ENCODE measurements around the gene MRAS. TPM values are rescaled to one million over a fixed set of nuclear protein-coding genes. Genes with fewer than 3 reads are reported as not detected.
"Not testable (repeated sequence)": the region's sequence is repeated elsewhere in the genome, so short reads cannot be mapped to it uniquely, and the experiment has no call there.

The MRAS gene
- total and polyA plus RNA-seq, 2 experiments from 2014 or later: 16.5 to 17.9 TPM

DNA sequence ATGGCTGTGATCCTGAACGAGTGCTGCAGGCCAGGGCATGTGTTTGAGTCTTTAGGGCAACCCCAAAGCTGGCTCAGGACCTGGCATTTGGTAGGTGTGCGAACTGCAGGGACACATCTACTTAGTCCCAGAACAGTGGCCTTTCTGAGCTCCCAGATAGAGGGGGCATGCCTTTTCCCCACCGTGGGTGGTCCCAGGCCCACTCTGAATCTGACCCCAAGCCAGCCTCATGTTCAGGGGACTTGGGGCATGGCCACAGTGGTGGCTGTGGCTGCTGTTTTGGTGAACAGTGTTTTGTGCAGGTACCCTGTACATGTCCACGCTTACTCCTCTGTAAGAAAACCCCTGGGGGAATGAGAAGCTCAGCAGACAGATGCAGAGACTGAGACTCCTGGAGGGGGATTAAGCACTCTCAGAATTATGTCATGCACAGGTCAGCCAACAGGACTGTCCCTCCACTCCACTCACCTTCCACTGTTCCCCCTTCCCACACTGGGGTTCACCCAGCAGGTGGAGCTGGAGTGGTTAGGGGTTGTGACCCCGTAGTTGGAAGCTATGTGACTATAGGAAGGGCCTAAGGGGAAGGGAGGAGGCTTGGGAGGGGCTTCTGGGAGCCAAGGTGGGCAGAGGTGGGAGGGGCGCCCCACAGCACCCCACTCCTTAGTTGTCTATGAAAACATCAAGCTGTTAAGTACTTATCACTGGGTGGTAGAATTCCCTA, 102.5 kb downstream of the MRAS start:
- no peaks in the 10 kb centered on the region for H4K20me1 ChIP-seq (ENCODE audit: insufficient read depth, poor library complexity, severe bottlenecking)
- H3K36me3 ChIP-seq (replicated peaks; ENCODE audit: insufficient read depth, low read depth): no peaks in the 10 kb centered on the region
- no peak overlapping the region for H2AFZ ChIP-seq
- no peaks in the 10 kb centered on the region for H3K79me2 ChIP-seq
- no peak overlapping the region for H3K4me2 ChIP-seq
- no peaks in the 10 kb centered on the region for H3K9me2 ChIP-seq (replicated peaks; ENCODE audit: insufficient read depth)
- no peaks in the 10 kb centered on the region for H3K4me1 ChIP-seq (ENCODE audit: insufficient read depth)
- WGBS (ENCODE audit: low lambda C conversion rate, missing lambda C conversion rate): 76% methylated on average over 5 of the region's 6 CpGs
- H3K4me3 ChIP-seq: no peak overlapping the region
- no peak for DNase-seq (ENCODE audit: low spot score)
- no peaks in the 10 kb centered on the region for H3K9me3 ChIP-seq (ENCODE audit: low read depth)
- no peaks in the 10 kb centered on the region for H3K27me3 ChIP-seq
- H3K27ac ChIP-seq: no peak overlapping the region
- TF ChIP-seq EZH2phosphoT487 (IDR thresholded peaks at IDR 0.05; ENCODE audit: low read depth, severe bottlenecking, unreplicated experiment) (no peak), CTCF (IDR thresholded peaks at IDR 0.05; ENCODE audit: poor library complexity) (no peak), EZH2 (IDR thresholded peaks at IDR 0.05; ENCODE audit: borderline replicate concordance) (no peak)

DNA sequence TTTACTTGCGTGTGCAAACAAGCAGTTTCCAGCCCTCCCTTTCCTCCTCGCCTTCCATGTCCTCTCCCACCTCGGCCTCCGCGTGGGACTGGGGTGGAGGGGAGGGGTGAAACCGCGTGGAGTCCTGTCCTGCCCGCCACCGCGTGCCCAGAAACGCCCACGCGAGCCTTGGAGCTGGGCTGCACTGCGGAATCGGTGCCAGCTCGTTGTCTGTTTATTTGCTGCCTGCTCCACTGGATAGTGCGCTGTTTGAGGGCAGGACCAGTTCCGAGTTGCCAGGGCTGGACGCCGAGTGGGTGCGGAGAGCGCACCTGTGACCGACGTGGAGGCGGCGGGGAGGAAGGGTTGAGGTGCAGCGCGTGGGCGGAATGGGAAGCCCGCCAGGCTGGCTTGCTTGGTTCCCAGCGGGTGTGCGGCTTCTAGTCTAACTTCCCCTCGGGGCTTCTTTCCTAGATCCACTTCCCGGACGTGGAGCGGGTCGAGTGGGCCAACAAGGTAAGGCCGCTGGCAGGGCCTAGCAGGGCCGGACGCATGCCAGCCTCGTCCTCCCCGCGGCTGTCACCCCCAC, 103.3 kb downstream of the MRAS start:
- no peak overlapping the region for H3K27ac ChIP-seq

GRCh38 chr3:138452436-138452835, 104.1 kb downstream of the MRAS start:
- no peak for DNase-seq (ENCODE audit: low spot score)
- Histone ChIP-seq H3K4me3 (no peak overlapping the region), H3K79me2 (no peaks in the 10 kb centered on the region), H3K4me2 (no peak overlapping the region), H2AFZ (no peak overlapping the region), H3K9me2 (replicated peaks; ENCODE audit: insufficient read depth) (no peaks in the 10 kb centered on the region), H3K36me3 (replicated peaks; ENCODE audit: insufficient read depth, low read depth) (no peaks in the 10 kb centered on the region), H3K9me3 (ENCODE audit: low read depth) (no peaks in the 10 kb centered on the region), H3K27ac (no peak overlapping the region), H3K4me1 (ENCODE audit: insufficient read depth) (no peaks in the 10 kb centered on the region), H4K20me1 (ENCODE audit: insufficient read depth, poor library complexity, severe bottlenecking) (no peaks in the 10 kb centered on the region), H3K27me3 (no peaks in the 10 kb centered on the region)
- no peak for TF ChIP-seq EZH2phosphoT487 (IDR thresholded peaks at IDR 0.05; ENCODE audit: low read depth, severe bottlenecking, unreplicated experiment)
- TF ChIP-seq CTCF (IDR thresholded peaks at IDR 0.05; ENCODE audit: poor library complexity): no peak
- TF ChIP-seq EZH2 (IDR thresholded peaks at IDR 0.05; ENCODE audit: borderline replicate concordance): no peak
- WGBS (ENCODE audit: low lambda C conversion rate, missing lambda C conversion rate): 79% methylated on average over 6 of the region's 6 CpGs

More for the DNA sequence above, 103.3 kb downstream of the MRAS start:
- Histone ChIP-seq H3K9me3 (ENCODE audit: low read depth) (no peaks in the 10 kb centered on the region), H3K4me1 (ENCODE audit: insufficient read depth) (no peaks in the 10 kb centered on the region), H3K9me2 (replicated peaks; ENCODE audit: insufficient read depth) (no peaks in the 10 kb centered on the region), H3K4me3 (no peak overlapping the region), H3K79me2 (no peaks in the 10 kb centered on the region), H3K36me3 (replicated peaks; ENCODE audit: insufficient read depth, low read depth) (no peaks in the 10 kb centered on the region), H3K4me2 (no peak overlapping the region), H4K20me1 (ENCODE audit: insufficient read depth, poor library complexity, severe bottlenecking) (no peaks in the 10 kb centered on the region), H2AFZ (no peak overlapping the region), H3K27me3 (no peaks in the 10 kb centered on the region)
- TF ChIP-seq EZH2 (IDR thresholded peaks at IDR 0.05; ENCODE audit: borderline replicate concordance): no peak
- TF ChIP-seq CTCF (IDR thresholded peaks at IDR 0.05; ENCODE audit: poor library complexity): no peak
- TF ChIP-seq EZH2phosphoT487 (IDR thresholded peaks at IDR 0.05; ENCODE audit: low read depth, severe bottlenecking, unreplicated experiment): no peak
- no peak for DNase-seq (ENCODE audit: low spot score)
- WGBS (ENCODE audit: low lambda C conversion rate, missing lambda C conversion rate): 92% methylated on average over 43 of the region's 43 CpGs

DNA sequence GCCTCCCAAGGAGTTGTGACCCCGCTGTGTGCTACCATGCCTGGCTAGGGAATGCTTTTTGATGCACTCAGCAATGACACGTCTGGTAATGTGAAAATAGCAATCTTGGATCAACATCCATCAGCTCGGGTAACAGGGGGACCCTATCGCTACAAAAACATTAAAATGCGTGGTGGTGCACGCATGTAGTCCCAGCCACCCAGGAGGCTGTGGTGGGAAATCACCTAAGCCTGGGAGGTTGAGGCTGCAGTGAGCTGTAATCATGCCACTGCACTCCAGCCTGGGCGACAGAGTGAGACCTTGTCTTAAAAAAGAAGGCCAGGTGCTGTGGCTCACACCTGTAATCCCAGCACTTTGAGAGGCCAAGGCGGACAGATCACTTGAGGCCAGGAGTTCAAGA, 105.6 kb downstream of the MRAS start:
- H3K9me2 ChIP-seq (replicated peaks; ENCODE audit: insufficient read depth); H3K4me2 ChIP-seq; H3K79me2 ChIP-seq; H4K20me1 ChIP-seq (ENCODE audit: insufficient read depth, poor library complexity, severe bottlenecking); H3K27ac ChIP-seq; H3K36me3 ChIP-seq (replicated peaks; ENCODE audit: insufficient read depth, low read depth); H2AFZ ChIP-seq; H3K4me3 ChIP-seq; DNase-seq (ENCODE audit: low spot score); H3K9me3 ChIP-seq (ENCODE audit: low read depth); H3K27me3 ChIP-seq; H3K4me1 ChIP-seq (ENCODE audit: insufficient read depth): not testable (repeated sequence)
- 93% methylated on average over 8 of the region's 8 CpGs for WGBS (ENCODE audit: low lambda C conversion rate, missing lambda C conversion rate)
